IPS-15b (cell line): Measurements from ENCODE around the gene UBE2E1.
"Not testable (repeated sequence)": the region's sequence is repeated elsewhere in the genome, so short reads cannot be mapped to it uniquely, and the experiment has no call there.

Experiments
- H3K27me3 ChIP-seq: one replicate; pipeline ENCODE4 v1.6.1; 2013; ENCODE audit warnings: low read length; ENCODE audit not compliant: control insufficient read depth, insufficient read depth
- H3K36me3 ChIP-seq: one replicate; pipeline ENCODE4 v1.6.1; 2013; ENCODE audit warnings: low read length; ENCODE audit not compliant: control insufficient read depth, insufficient read depth
- H3K4me1 ChIP-seq: one replicate; pipeline ENCODE4 v1.6.1; 2013; ENCODE audit warnings: mild to moderate bottlenecking, low read length; ENCODE audit not compliant: control insufficient read depth, insufficient read depth
- H3K4me3 ChIP-seq: one replicate; pipeline ENCODE4 v1.5.1; 2013; ENCODE audit warnings: low read depth, low read length
- H3K9ac ChIP-seq: one replicate; pipeline ENCODE4 v1.6.1; 2013; ENCODE audit warnings: low read depth, mild to moderate bottlenecking, low read length
- H3K9me3 ChIP-seq: one replicate; pipeline ENCODE4 v1.6.1; 2013; ENCODE audit warnings: mild to moderate bottlenecking, low read length; ENCODE audit not compliant: control insufficient read depth, insufficient read depth

UBE2E1 gene

GRCh38 chr3:23865595-23866396 is 60.0 kb downstream of the UBE2E1 start:
- Histone ChIP-seq H3K9me3 (no peaks in the 10 kb centered on the region), H3K9ac (no peak overlapping the region), H3K27me3 (no peaks in the 10 kb centered on the region), H3K4me1 (peaks cover 17% of the 10 kb centered on the region), H3K36me3 (no peaks in the 10 kb centered on the region), H3K4me3 (no peak overlapping the region)

GRCh38 chr3:23867400-23867799 is 61.6 kb downstream of the UBE2E1 start:
- Histone ChIP-seq H3K4me1 (peaks cover 17% of the 10 kb centered on the region), H3K27me3 (no peaks in the 10 kb centered on the region), H3K4me3 (no peak overlapping the region), H3K9ac (no peak overlapping the region), H3K9me3 (no peaks in the 10 kb centered on the region), H3K36me3 (no peaks in the 10 kb centered on the region)

GRCh38 chr3:23867838-23868237 is 62.1 kb downstream of the UBE2E1 start:
- Histone ChIP-seq H3K4me1 (peaks cover 17% of the 10 kb centered on the region), H3K9me3 (no peaks in the 10 kb centered on the region), H3K4me3 (no peak overlapping the region), H3K9ac (no peak overlapping the region), H3K36me3 (no peaks in the 10 kb centered on the region), H3K27me3 (no peaks in the 10 kb centered on the region)

- Histone ChIP-seq H3K27me3 (no peaks in the 10 kb centered on the region), H3K4me3 (no peak overlapping the region), H3K36me3 (no peaks in the 10 kb centered on the region), H3K9ac (no peak overlapping the region), H3K9me3 (no peaks in the 10 kb centered on the region), H3K4me1 (peaks cover 14% of the 10 kb centered on the region)
These were observed 64.4 kb downstream of the UBE2E1 start for GRCh38 chr3:23869977-23870662.

- H3K4me1 ChIP-seq: peaks cover 10% of the 10 kb centered on the region
- not testable (repeated sequence) for H3K9ac ChIP-seq, H3K4me3 ChIP-seq, H3K9me3 ChIP-seq, H3K27me3 ChIP-seq, H3K36me3 ChIP-seq
These were observed 64.9 kb downstream of the UBE2E1 start for GRCh38 chr3:23870663-23871043.

GRCh38 chr3:23871361-23871760 is 65.6 kb downstream of the UBE2E1 start:
- not testable (repeated sequence) for H3K27me3 ChIP-seq, H3K9me3 ChIP-seq, H3K36me3 ChIP-seq, H3K9ac ChIP-seq, H3K4me3 ChIP-seq, H3K4me1 ChIP-seq

- no peaks in the 10 kb centered on the region for H3K9me3 ChIP-seq
These were observed 66.6 kb downstream of the UBE2E1 start for GRCh38 chr3:23872330-23872729.

GRCh38 chr3:23873941-23874340 is 68.2 kb downstream of the UBE2E1 start:
- Histone ChIP-seq H3K27me3 (no peaks in the 10 kb centered on the region), H3K36me3 (no peaks in the 10 kb centered on the region), H3K4me3 (no peak overlapping the region), H3K9ac (no peak overlapping the region), H3K9me3 (peaks cover 4% of the 10 kb centered on the region), H3K4me1 (no peaks in the 10 kb centered on the region)

More at GRCh38 chr3:23872330-23872729, 66.6 kb downstream of the UBE2E1 start:
- no peak overlapping the region for H3K4me3 ChIP-seq
- no peaks in the 10 kb centered on the region for H3K27me3 ChIP-seq
- H3K9ac ChIP-seq: no peak overlapping the region
- no peaks in the 10 kb centered on the region for H3K4me1 ChIP-seq
- no peaks in the 10 kb centered on the region for H3K36me3 ChIP-seq

- no peak overlapping the region for H3K9ac ChIP-seq
- no peaks in the 10 kb centered on the region for H3K27me3 ChIP-seq
- H3K4me1 ChIP-seq: no peaks in the 10 kb centered on the region
- H3K4me3 ChIP-seq: no peak overlapping the region
- H3K9me3 ChIP-seq: peaks cover 4% of the 10 kb centered on the region
- H3K36me3 ChIP-seq: no peaks in the 10 kb centered on the region
These were observed 68.8 kb downstream of the UBE2E1 start for GRCh38 chr3:23874359-23875112.

GRCh38 chr3:23875113-23875725 is 69.5 kb downstream of the UBE2E1 start:
- Histone ChIP-seq H3K27me3 (no peaks in the 10 kb centered on the region), H3K4me3 (no peak overlapping the region), H3K9me3 (peaks cover 4% of the 10 kb centered on the region), H3K4me1 (no peaks in the 10 kb centered on the region), H3K9ac (no peak overlapping the region), H3K36me3 (no peaks in the 10 kb centered on the region)

- H3K36me3 ChIP-seq: no peaks in the 10 kb centered on the region
- H3K27me3 ChIP-seq: no peaks in the 10 kb centered on the region
- peaks cover 4% of the 10 kb centered on the region for H3K9me3 ChIP-seq
- no peaks in the 10 kb centered on the region for H3K4me1 ChIP-seq
- no peak overlapping the region for H3K4me3 ChIP-seq
- H3K9ac ChIP-seq: no peak overlapping the region
These were observed 71.2 kb downstream of the UBE2E1 start for GRCh38 chr3:23876923-23877322.
